Amniotic epithelial cell (primary cell): Measurements from ENCODE around the gene IP6K1.
"Not testable (repeated sequence)": the region's sequence is repeated elsewhere in the genome, so short reads cannot be mapped to it uniquely, and the experiment has no call there.

Source experiments
- DNase-seq: peaks from one replicate; pipeline ENCODE4 v3.0.0-alpha.2; 2010; ENCODE audit warnings: low read depth

IP6K1 gene

GRCh38 chr3:49688338-49689045 is 97.8 kb downstream of the IP6K1 start:
- DNase-seq: not testable (repeated sequence)

- DNase-seq: not testable (repeated sequence)
Observed at GRCh38 chr3:49687424-49687795, 98.9 kb downstream of the IP6K1 start.

GRCh38 chr3:49686769-49687423 is 99.4 kb downstream of the IP6K1 start:
- DNase-seq: peak; percentile 79

GRCh38 chr3:49686346-49686745 is 100.0 kb downstream of the IP6K1 start:
- not testable (repeated sequence) for DNase-seq

DNA sequence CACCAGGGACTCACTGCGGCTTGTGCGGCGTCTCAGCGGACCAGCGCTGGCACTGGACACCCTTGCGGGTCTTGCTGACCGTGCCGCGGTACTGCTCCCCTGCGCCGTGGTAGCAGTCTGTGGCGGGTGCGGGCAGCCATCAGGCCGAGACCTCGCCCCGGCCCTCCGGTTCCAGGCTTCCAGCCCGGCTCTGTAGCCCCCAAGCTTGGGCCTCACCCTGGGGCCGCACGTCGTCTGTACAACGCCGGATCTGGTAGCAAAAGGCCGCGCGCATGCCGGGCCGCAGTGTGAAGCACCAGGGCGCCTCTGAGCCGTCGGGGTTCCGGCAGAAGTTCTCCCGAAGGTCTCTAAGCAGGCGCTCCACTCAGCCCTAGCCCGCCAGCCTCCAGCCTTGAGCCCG is 100.5 kb downstream of the IP6K1 start:
- not testable (repeated sequence) for DNase-seq

- not testable (repeated sequence) for DNase-seq
Observed at GRCh38 chr3:49685103-49685502, 101.2 kb downstream of the IP6K1 start.

- not testable (repeated sequence) for DNase-seq
Observed at GRCh38 chr3:49684453-49684852, 101.9 kb downstream of the IP6K1 start.

- peak; percentile 90 for DNase-seq
Observed at GRCh38 chr3:49683162-49683561, 103.2 kb downstream of the IP6K1 start.

DNA sequence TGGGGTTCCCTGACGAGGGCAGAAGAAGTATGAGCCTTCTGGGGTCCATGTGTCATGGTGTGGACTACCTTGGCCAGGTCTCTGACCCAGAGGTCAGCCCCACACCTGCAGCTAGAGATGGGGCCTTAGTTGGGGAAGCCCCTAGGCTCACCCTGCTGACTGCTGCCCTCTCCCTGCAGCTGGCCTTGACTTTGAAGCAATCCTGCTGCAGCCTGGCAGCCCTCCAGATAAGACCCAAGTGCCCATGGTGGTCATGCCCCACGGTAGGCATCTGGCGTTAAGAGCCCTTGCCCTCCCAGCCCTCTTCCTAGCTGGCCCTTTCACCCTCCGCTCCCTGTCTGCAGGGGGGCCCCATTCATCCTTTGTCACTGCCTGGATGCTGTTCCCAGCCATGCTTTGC is 104.8 kb downstream of the IP6K1 start:
- no peak for DNase-seq

DNA sequence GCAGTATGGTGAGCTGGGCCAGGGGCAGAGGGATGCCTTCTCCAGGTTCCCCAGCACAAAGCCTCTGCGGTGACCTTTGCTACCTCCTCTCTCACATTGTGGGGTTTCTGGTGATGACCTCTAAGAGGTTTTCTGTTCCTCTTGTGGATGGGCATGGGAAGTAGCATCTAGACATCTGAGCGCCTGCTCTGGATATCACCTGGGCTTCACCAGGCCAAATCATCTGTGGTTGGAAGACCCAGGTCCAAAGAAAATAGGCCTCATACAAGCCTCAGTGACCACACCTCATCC is 105.2 kb downstream of the IP6K1 start:
- no peak for DNase-seq

DNA sequence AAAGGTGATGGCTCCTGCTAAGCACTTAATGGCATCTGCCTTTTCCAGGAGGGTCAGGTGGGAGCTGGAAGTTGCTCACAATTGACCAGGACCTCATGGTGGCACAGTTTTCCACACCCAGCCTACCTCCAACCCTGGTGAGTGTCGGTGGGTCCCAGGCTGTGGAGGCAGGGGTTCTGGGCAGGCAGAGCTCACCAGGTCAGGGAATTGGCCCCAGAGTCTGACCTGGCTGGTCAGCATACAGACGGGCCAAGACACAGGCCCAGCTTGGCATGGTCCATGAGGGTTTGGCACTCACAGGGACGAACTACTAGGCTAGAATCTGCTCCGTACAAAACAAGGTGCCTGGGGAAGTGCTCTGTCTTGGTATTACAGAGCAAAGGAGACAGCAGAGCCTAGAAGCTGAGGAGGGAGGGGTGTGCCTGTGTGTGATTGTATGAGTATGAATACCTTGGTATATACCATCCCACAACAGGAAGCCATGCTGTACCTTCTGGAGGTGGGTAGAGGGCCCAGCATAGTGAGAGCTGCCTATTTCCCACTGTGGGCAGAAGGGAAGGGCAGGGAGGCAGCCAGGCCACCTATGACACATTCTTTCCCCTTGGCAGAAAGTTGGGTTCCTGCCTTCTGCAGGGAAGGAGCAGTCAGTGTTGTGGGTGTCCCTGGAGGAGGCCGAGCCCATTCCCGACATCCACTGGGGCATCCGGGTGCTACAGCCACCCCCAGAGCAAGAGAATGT is 105.7 kb downstream of the IP6K1 start:
- DNase-seq: no peak

DNA sequence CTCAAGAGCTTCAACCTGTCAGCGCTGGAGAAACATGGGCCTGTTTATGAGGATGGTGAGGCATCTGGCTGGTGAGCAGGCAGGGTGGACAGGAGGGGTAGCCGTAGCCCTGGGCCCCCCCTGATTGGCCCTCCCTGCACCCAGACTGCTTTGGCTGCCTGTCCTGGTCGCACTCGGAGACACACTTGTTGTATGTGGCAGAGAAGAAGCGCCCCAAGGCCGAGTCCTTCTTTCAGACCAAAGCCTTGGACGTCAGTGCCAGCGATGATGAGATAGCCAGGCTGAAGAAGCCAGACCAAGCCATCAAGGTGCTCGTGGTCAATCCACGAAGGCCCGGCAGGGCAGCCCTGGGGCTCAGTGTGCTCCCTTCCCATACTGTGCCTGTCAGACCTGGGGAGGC is 110.4 kb downstream of the IP6K1 start:
- no peak for DNase-seq

DNA sequence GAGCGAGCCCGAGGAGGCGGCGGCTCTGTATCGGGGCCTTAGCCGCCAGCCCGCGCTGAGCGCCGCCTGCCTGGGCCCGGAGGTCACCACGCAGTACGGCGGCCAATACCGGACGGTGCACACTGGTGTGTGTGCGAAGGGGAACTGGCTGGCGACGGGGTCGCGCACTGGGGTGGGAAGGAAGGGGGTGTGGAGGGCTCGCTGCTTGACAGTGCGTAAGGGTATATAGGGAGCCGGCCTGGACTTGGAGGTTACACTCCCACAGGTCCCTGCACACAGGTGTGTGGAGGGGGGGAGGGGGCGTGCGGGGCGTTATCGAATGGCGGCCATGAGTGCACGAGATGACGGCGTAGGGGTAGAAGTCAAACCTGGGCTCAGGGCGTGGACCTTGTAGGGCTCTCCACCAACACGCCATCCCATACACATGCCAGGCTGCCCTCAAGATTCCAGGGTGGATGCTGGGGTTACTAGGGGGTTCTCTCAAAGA is 111.8 kb downstream of the IP6K1 start:
- no peak for DNase-seq
